Esophagus muscularis mucosa (tissue), 4 donors: ENCODE measurements around the gene TM9SF3.

Source experiments
- CTCF ChIP-seq, 3 experiments: fragments of 200-600 bp in 2 of 3; fragments of 450-650 bp in 1 of 3; sonication (generic) in 2 of 3; IDR thresholded peaks; one replicate each; pipeline ENCODE4 v1.5.1; 2017 to 2019; ENCODE audit warnings: antibody characterized with exemption in 3 of 3, mild to moderate bottlenecking in 2 of 3, moderate library complexity in 1 of 3
- EP300 ChIP-seq: sonication (generic); formaldehyde crosslinking; IDR thresholded peaks from one replicate; pipeline ENCODE4 v1.6.1; 2017; ENCODE audit warnings: antibody characterized with exemption
- POLR2A ChIP-seq: fragments of 450-650 bp; IDR thresholded peaks from one replicate; pipeline ENCODE4 v1.6.1; 2017; ENCODE audit warnings: antibody characterized with exemption, moderate library complexity, mild to moderate bottlenecking, low read depth
- POLR2AphosphoS5 ChIP-seq, 2 donors: sonication (generic); formaldehyde crosslinking; IDR thresholded peaks; one replicate each; pipeline ENCODE4 v1.6.1; 2017; ENCODE audit warnings: antibody characterized with exemption in 2 of 2

- TF ChIP-seq CTCF (IDR thresholded peaks at IDR 0.05) (no peak), POLR2A (no peak), POLR2AphosphoS5 (IDR thresholded peaks at IDR 0.05) (no peak), EP300 (no peak)
These were observed 86.8 kb downstream of the TM9SF3 start for GRCh38 chr10:96500050-96500449.
